HEK293T (cell line): ENCODE data around the gene ODAD4.

ENCODE experiments used
- ARNT ChIP-seq: fragments of 450-650 bp; IDR thresholded peaks from 2 replicates; pipeline ENCODE4 v1.6.1; 2017; ENCODE audit warnings: mild to moderate bottlenecking
- BHLHE40 ChIP-seq: fragments of 450-650 bp; IDR thresholded peaks from 2 replicates; pipeline ENCODE4 v1.6.1; 2016; ENCODE audit warnings: mild to moderate bottlenecking, moderate library complexity, borderline replicate concordance
- ELF4 ChIP-seq: fragments of 450-650 bp; IDR thresholded peaks from 2 replicates; pipeline ENCODE4 v1.6.1; 2017; ENCODE audit warnings: antibody characterized with exemption
- FOXM1 ChIP-seq: fragments of 450-650 bp; IDR thresholded peaks from 2 replicates; pipeline ENCODE4 v1.6.1; 2017; ENCODE audit warnings: mild to moderate bottlenecking, borderline replicate concordance
- SP1 ChIP-seq: fragments of 450-650 bp; IDR thresholded peaks from 2 replicates; pipeline ENCODE4 v1.6.1; 2017
- SUZ12 ChIP-seq: fragments of 450-650 bp; IDR thresholded peaks from 2 replicates; pipeline ENCODE4 v1.6.1; 2016; ENCODE audit warnings: mild to moderate bottlenecking
- ZNF384 ChIP-seq: fragments of 450-650 bp; IDR thresholded peaks from 2 replicates; pipeline ENCODE4 v1.6.1; 2016
- TF ChIP-seq, protein P1 (sequence below): fragments of 450-650 bp; IDR thresholded peaks from 2 replicates; pipeline ENCODE4 v1.6.1; 2016

DNA sequence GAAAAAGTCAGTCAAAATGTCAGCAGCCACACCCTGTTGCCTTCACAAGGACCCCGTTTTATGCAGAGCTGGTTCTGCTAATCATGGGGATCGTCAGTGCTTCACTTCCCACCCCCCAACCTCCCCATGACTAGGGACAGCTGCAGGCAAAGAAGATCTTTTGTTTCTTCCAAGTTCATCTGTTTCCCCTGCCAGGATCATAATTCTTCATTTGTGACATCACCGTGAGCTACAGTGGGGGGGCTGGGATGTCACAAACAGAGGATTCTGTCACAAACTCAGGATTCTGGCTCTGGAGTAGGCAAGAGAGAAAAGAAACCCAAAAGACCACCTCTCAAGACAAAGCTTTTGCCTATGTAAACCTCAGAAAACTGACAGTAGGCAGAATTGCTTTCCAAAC lies 62.2 kb downstream of the ODAD4 start:
- TF ChIP-seq, protein P1, sequence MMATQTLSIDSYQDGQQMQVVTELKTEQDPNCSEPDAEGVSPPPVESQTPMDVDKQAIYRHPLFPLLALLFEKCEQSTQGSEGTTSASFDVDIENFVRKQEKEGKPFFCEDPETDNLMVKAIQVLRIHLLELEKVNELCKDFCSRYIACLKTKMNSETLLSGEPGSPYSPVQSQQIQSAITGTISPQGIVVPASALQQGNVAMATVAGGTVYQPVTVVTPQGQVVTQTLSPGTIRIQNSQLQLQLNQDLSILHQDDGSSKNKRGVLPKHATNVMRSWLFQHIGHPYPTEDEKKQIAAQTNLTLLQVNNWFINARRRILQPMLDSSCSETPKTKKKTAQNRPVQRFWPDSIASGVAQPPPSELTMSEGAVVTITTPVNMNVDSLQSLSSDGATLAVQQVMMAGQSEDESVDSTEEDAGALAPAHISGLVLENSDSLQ, result no peak
- no peak for TF ChIP-seq BHLHE40
- no peak for TF ChIP-seq FOXM1
- no peak for TF ChIP-seq SP1
- TF ChIP-seq ZNF384, result no peak
- TF ChIP-seq ELF4, result no peak
- no peak for TF ChIP-seq SUZ12
- no peak for TF ChIP-seq ARNT
